IMR-90 (cell line): ENCODE data around the gene GOLIM4. TPM values are rescaled to one million over a fixed set of nuclear protein-coding genes. Genes with fewer than 3 reads are reported as not detected.

Experiments used
- ATAC-seq: fragments of 200-7000 bp; cut with Tn5 transposase; 2 replicates; pipeline ENCODE4 v1.9.1; 2020; ENCODE audit warnings: low read depth, mild to moderate bottlenecking, moderate library complexity
- BruUV-seq: library from RNA; stranded (reverse); fragments of 400-500 nt; replicated peaks from 2 replicates; lab custom pipeline; 2021; lab: Mats Ljungman, UMichigan
- CTCF ChIA-PET: fragments of 300-600 bp; formaldehyde crosslinking; extraction: SDS; loops from one replicate; lab custom pipeline; 2021; ENCODE audit warnings: antibody characterized with exemption; lab: Yijun Ruan, JAX
- POLR2A ChIA-PET: fragments of 300-600 bp; sonication (Branson Sonifier 250); formaldehyde crosslinking; loops from one replicate; lab custom pipeline; 2022; ENCODE audit warnings: antibody characterized with exemption; ENCODE audit not compliant: unreplicated experiment; lab: Charles Lee
- DNase-seq: peaks from one replicate; pipeline ENCODE4 v3.0.0; 2013
- H2AFZ ChIP-seq: replicated peaks from 2 replicates; pipeline ENCODE3; 2013; ENCODE audit warnings: low read length, mild to moderate bottlenecking; ENCODE audit not compliant: poor library complexity
- H2AK5ac ChIP-seq: 2 replicates; pipeline ENCODE4 v1.6.1; 2013; ENCODE audit warnings: low read depth, low read length, inconsistent platforms
- H2AK9ac ChIP-seq: replicated peaks from 2 replicates; pipeline ENCODE3; 2013; ENCODE audit warnings: mild to moderate bottlenecking, low read depth, low read length, moderate library complexity; ENCODE audit not compliant: poor library complexity
- H2BK120ac ChIP-seq: 2 replicates; pipeline ENCODE4 v1.6.1; 2013; ENCODE audit warnings: low read depth, low read length, inconsistent platforms
- H2BK15ac ChIP-seq: 3 replicates; pipeline ENCODE4 v1.6.1; 2013; ENCODE audit warnings: low read depth, low read length, inconsistent platforms
- H2BK20ac ChIP-seq: 2 replicates; pipeline ENCODE4 v1.6.1; 2013; ENCODE audit warnings: low read depth, mild to moderate bottlenecking, inconsistent platforms, low read length, moderate library complexity
- H2BK5ac ChIP-seq: 2 replicates; pipeline ENCODE4 v1.6.1; 2013; ENCODE audit warnings: mild to moderate bottlenecking, low read depth, low read length, inconsistent platforms; ENCODE audit not compliant: poor library complexity, severe bottlenecking
- H3K14ac ChIP-seq: replicated peaks from 2 replicates; pipeline ENCODE4 v1.6.1; 2013; ENCODE audit warnings: low read depth, low read length, inconsistent platforms
- H3K18ac ChIP-seq: 2 replicates; pipeline ENCODE4 v1.6.1; 2013; ENCODE audit warnings: low read depth, low read length, control low read depth
- H3K23ac ChIP-seq: 2 replicates; pipeline ENCODE4 v1.6.1; 2013; ENCODE audit warnings: low read depth, low read length, inconsistent platforms
- H3K27ac ChIP-seq: 2 replicates; pipeline ENCODE4 v1.5.1; 2013; ENCODE audit warnings: mild to moderate bottlenecking, control low read depth, low read length; ENCODE audit not compliant: insufficient read depth
- H3K27me3 ChIP-seq: 2 replicates; pipeline ENCODE4 v1.6.1; 2013; ENCODE audit warnings: low read length; ENCODE audit not compliant: control insufficient read depth, insufficient read depth
- H3K36me3 ChIP-seq: 2 replicates; pipeline ENCODE4 v1.6.1; 2013; ENCODE audit warnings: low read length, mixed read lengths; ENCODE audit not compliant: control insufficient read depth, insufficient read depth
- H3K4ac ChIP-seq: 2 replicates; pipeline ENCODE4 v1.6.1; 2013; ENCODE audit warnings: low read depth, low read length, inconsistent platforms
- H3K4me1 ChIP-seq: 2 replicates; pipeline ENCODE4 v1.6.1; 2013; ENCODE audit warnings: low read length, mixed read lengths; ENCODE audit not compliant: control insufficient read depth, insufficient read depth
- H3K4me2 ChIP-seq: 2 replicates; pipeline ENCODE4 v1.6.1; 2013; ENCODE audit warnings: low read depth, mild to moderate bottlenecking, control low read depth, low read length, moderate library complexity
- H3K4me3 ChIP-seq: 2 replicates; pipeline ENCODE4 v1.5.1; 2013; ENCODE audit warnings: low read depth, mild to moderate bottlenecking, control low read depth, low read length, moderate library complexity; ENCODE audit not compliant: insufficient read depth
- H3K56ac ChIP-seq: 2 replicates; pipeline ENCODE4 v1.6.1; 2013; ENCODE audit warnings: low read length, inconsistent platforms; ENCODE audit not compliant: insufficient read depth; ENCODE audit errors: extremely low read depth
- H3K79me1 ChIP-seq, 2 experiments: 2 replicates each; pipeline ENCODE4 v1.6.1; 2013; ENCODE audit warnings: low read length in 2 of 2, inconsistent platforms in 1 of 2, low read depth in 1 of 2
- H3K9ac ChIP-seq: 2 replicates; pipeline ENCODE4 v1.6.1; 2013; ENCODE audit warnings: low read depth, low read length, control low read depth
- H3K9me1 ChIP-seq: 2 replicates; pipeline ENCODE4 v1.6.1; 2013; ENCODE audit warnings: low read length, inconsistent platforms; ENCODE audit not compliant: insufficient read depth
- H3K9me3 ChIP-seq: 2 replicates; pipeline ENCODE4 v1.6.1; 2013; ENCODE audit warnings: low read length; ENCODE audit not compliant: control insufficient read depth, insufficient read depth
- H4K20me1 ChIP-seq: 2 replicates; pipeline ENCODE4 v1.6.1; 2013; ENCODE audit warnings: low read length, inconsistent platforms; ENCODE audit not compliant: insufficient read depth
- H4K5ac ChIP-seq: 2 replicates; pipeline ENCODE4 v1.6.1; 2013; ENCODE audit warnings: mild to moderate bottlenecking, low read depth, low read length, control low read depth
- H4K8ac ChIP-seq, 2 experiments: 2 replicates each; pipeline ENCODE4 v1.6.1; 2013; ENCODE audit warnings: low read depth in 2 of 2, low read length in 2 of 2, control low read depth in 1 of 2, inconsistent platforms in 1 of 2
- H4K91ac ChIP-seq: 2 replicates; pipeline ENCODE4 v1.6.1; 2013; ENCODE audit warnings: low read depth, low read length, inconsistent platforms; ENCODE audit not compliant: insufficient read depth
- NFE2L2 ChIP-seq: fragments of 150-350 bp; IDR thresholded peaks from 2 replicates; pipeline ENCODE4 v1.6.1; 2016; ENCODE audit warnings: low read depth, mild to moderate bottlenecking, low read length
- POLR2A ChIP-seq: IDR thresholded peaks from 2 replicates; pipeline ENCODE4 v1.6.1; 2012; ENCODE audit warnings: mild to moderate bottlenecking, low read depth, low read length
- WGBS, 2 experiments: methylation state at CpG; one replicate each; pipeline versions ENCODE4 v1.1.5 to v1.1.7; 2013; ENCODE audit warnings: missing lambda C conversion rate in 2 of 2; ENCODE audit not compliant: insufficient read length in 1 of 2; ENCODE audit errors: extremely low coverage in 2 of 2; 5-methylcytosine and 5-hydroxymethylcytosine counted together
- dilution Hi-C: fragments of 300-500 bp; cut with HindIII; formaldehyde crosslinking; loops from one replicate; pipeline ENCODE4 v1.14.3; 2018; ENCODE audit warnings: low sequenced_read_pairs; ENCODE audit not compliant: unreplicated experiment
- in situ Hi-C: fragments of 300-500 bp; cut with MboI; formaldehyde crosslinking; loops from 3 replicates; pipeline ENCODE4 v1.14.3; 2019; ENCODE audit warnings: low sequenced_read_pairs, inconsistent platforms, mixed read lengths
- intact Hi-C: fragments of 100-400 bp; cut with micrococcal nuclease; formaldehyde crosslinking; loops from 2 replicates; pipeline ENCODE4 v1.10.0; 2022
- polyA plus RNA-seq, 3 experiments: library from polyadenylated mRNA; depleted of rRNA; stranded (reverse); fragments of >200 nt; gene quantifications; 2 replicates each; pipeline ENCODE4 v1.2.3, GENCODE V29; 2012; ENCODE audit warnings: low replicate concordance in 1 of 3
- total RNA-seq: library from RNA; depleted of rRNA; stranded (reverse); fragments of >200 nt; gene quantifications from 2 replicates; pipeline ENCODE4 v1.2.3, GENCODE V29; 2012

Gene GOLIM4
- total and polyA plus RNA-seq, 2 of the 4 experiments (the other 2 are of a cell fraction) = 44.6 to 71.2 TPM

GRCh38 chr3:167996514-167996913 lies 99.2 kb downstream of the GOLIM4 start:
- Histone ChIP-seq H4K8ac (no peak overlapping the region), H2BK20ac (no peak overlapping the region), H2BK120ac (no peak overlapping the region), H3K27ac (no peak overlapping the region), H3K9me1 (no peaks in the 10 kb centered on the region), H3K9me3 (no peaks in the 10 kb centered on the region), H2BK5ac (no peak overlapping the region), H3K79me1 (no peaks in the 10 kb centered on the region), H3K56ac (no peak overlapping the region), H4K5ac (no peak overlapping the region), H3K36me3 (no peaks in the 10 kb centered on the region), H3K27me3 (no peaks in the 10 kb centered on the region; the same call in 1 of the 2 replicates), H2AK5ac (no peak overlapping the region), H3K18ac (no peak overlapping the region), H3K14ac (no peak overlapping the region), H3K4me1 (no peaks in the 10 kb centered on the region), H3K4me3 (no peak overlapping the region), H3K4me2 (no peak overlapping the region), H3K4ac (no peak overlapping the region), H2BK15ac (no peak overlapping the region), H4K20me1 (no peaks in the 10 kb centered on the region), H2AFZ (no peak overlapping the region), H3K9ac (no peak overlapping the region), H2AK9ac (no peak overlapping the region), H4K91ac (no peak overlapping the region), H3K23ac (no peak overlapping the region)
- ChIA-PET POLR2A (no interaction called here), CTCF (no interaction called here)
- intact Hi-C loops (no loop called here), dilution Hi-C loops (no loop called here), in situ Hi-C loops (no loop called here)
- no peak for TF ChIP-seq NFE2L2
- TF ChIP-seq POLR2A = no peak
- ATAC-seq = no peak
- BruUV-seq = no TSS peak
- DNase-seq = no peak
- 60% methylated on average over 1 of the region's 4 CpGs; no CpG with 5 or more reads in 1 of the 2 experiments for WGBS, 2 experiments
